K562 (cell line): ENCODE results near the gene CEMP1. TPM values are rescaled to one million over a fixed set of nuclear protein-coding genes. Genes with fewer than 3 reads are reported as not detected.

Experiments
- CHD1 ChIP-seq: fragments of 200-600 bp; sonication (generic); IDR thresholded peaks from one replicate; pipeline ENCODE4 v1.6.1; 2012; ENCODE audit warnings: mild to moderate bottlenecking, moderate library complexity, low read length, inconsistent platforms
- HDAC1 ChIP-seq, 2 experiments: fragments of 450-650 bp; IDR thresholded peaks; 2 replicates each; pipeline ENCODE4 v1.6.1; 2016 to 2017; ENCODE audit warnings: inconsistent platforms in 1 of 2, mild to moderate bottlenecking in 1 of 2, moderate library complexity in 1 of 2
- HNRNPK ChIP-seq: fragments of 200-400 bp; formaldehyde crosslinking; IDR thresholded peaks from one replicate; pipeline ENCODE4 v1.6.1; 2018; ENCODE audit warnings: mild to moderate bottlenecking, low read depth, low read length; ENCODE audit not compliant: poor library complexity, severe bottlenecking
- JUN ChIP-seq, 2 experiments: sonication (generic) in 1 of 2; formaldehyde crosslinking in 1 of 2; IDR thresholded peaks; 2 replicates each; pipeline versions ENCODE4 v1.6.1 to v1.8.0; 2012 to 2022; ENCODE audit warnings: borderline replicate concordance in 2 of 2, mild to moderate bottlenecking in 2 of 2, improper control_type of control experiment in 1 of 2, low read depth in 1 of 2, low read length in 1 of 2, missing genetic modification reagents in 1 of 2
- KAT7 ChIP-seq: sonication (generic); formaldehyde crosslinking; IDR thresholded peaks from 2 replicates; pipeline ENCODE4 v1.8.0; 2022; ENCODE audit warnings: missing genetic modification reagents, mild to moderate bottlenecking, borderline replicate concordance
- SAP30 ChIP-seq: fragments of 200-600 bp; sonication (generic); IDR thresholded peaks from 2 replicates; pipeline ENCODE4 v1.6.1; 2012; ENCODE audit warnings: borderline replicate concordance, low read depth, mild to moderate bottlenecking, moderate library complexity, low read length, control low read depth, inconsistent platforms; ENCODE audit not compliant: insufficient read depth, poor library complexity, severe bottlenecking
- SIN3A ChIP-seq, 2 experiments: fragments of 150-350 bp in 1 of 2; IDR thresholded peaks; 2 replicates each; pipeline ENCODE4 v1.6.1; 2011 to 2016; ENCODE audit warnings: borderline replicate concordance in 2 of 2, low read depth in 2 of 2, low read length in 2 of 2, mild to moderate bottlenecking in 2 of 2, moderate library complexity in 2 of 2; ENCODE audit not compliant: control insufficient read depth in 1 of 2
- SOX6 ChIP-seq: fragments of 450-650 bp; IDR thresholded peaks from 2 replicates; pipeline ENCODE4 v1.6.1; 2014; ENCODE audit warnings: mild to moderate bottlenecking
- TOE1 ChIP-seq, 2 experiments: fragments of 450-650 bp in 1 of 2; sonication (generic) in 1 of 2; formaldehyde crosslinking in 1 of 2; IDR thresholded peaks; 2 replicates each; pipeline versions ENCODE4 v1.7.1 to v1.8.0; 2016 to 2022; ENCODE audit warnings: borderline replicate concordance in 2 of 2, mild to moderate bottlenecking in 2 of 2, antibody characterized with exemption in 1 of 2, inconsistent platforms in 1 of 2, low read depth in 1 of 2, missing genetic modification reagents in 1 of 2, moderate library complexity in 1 of 2
- TRIM28 ChIP-seq: fragments of 450-650 bp; IDR thresholded peaks from 2 replicates; pipeline ENCODE4 v1.6.1; 2017
- YY1 ChIP-seq, 3 experiments: IDR thresholded peaks; 2 replicates each; pipeline ENCODE4 v1.6.1; 2011; ENCODE audit warnings: low read length in 2 of 3, mild to moderate bottlenecking in 2 of 3, moderate library complexity in 2 of 3, borderline replicate concordance in 1 of 3, control low read depth in 1 of 3, low read depth in 1 of 3; ENCODE audit not compliant: insufficient read depth in 3 of 3, insufficient replicate concordance in 2 of 3, control insufficient read depth in 1 of 3, insufficient read length in 1 of 3; ENCODE audit errors: extremely low read depth in 1 of 3
- ZBTB7A ChIP-seq: IDR thresholded peaks from 2 replicates; pipeline ENCODE4 v1.6.1; 2011; ENCODE audit warnings: low read depth, mild to moderate bottlenecking, low read length, moderate library complexity, borderline replicate concordance; ENCODE audit not compliant: control insufficient read depth
- polyA plus RNA-seq, 8 experiments: library from polyadenylated mRNA; depleted of rRNA in 4 of 8; stranded (reverse) in 5 of 8; unstranded in 3 of 8; fragments of >200 nt; fragmentation: Nextera tagmentation in 2 of 8; fragmentation: Illumina TruSeq in 1 of 8; extraction: Ambion mirVana in 2 of 8; extraction: Trizol in 1 of 8; gene quantifications; 2 replicates each; pipeline versions ENCODE4 v1.2.1 to v1.2.3, GENCODE V29; 2011 to 2014; ENCODE audit warnings: inconsistent platforms in 1 of 8, missing spikeins in 1 of 8
- total RNA-seq, 7 experiments: library from RNA; depleted of rRNA in 6 of 7; stranded (reverse); fragments of >200 nt in 6 of 7; fragmentation: Illumina TruSeq in 2 of 7; extraction: Trizol in 2 of 7; gene quantifications; 2 replicates each; pipeline versions ENCODE4 v1.2.1 to v1.2.3, GENCODE V29; 2011 to 2021; ENCODE audit warnings: low replicate concordance in 1 of 7
- TF ChIP-seq, protein P1 (sequence below), 2 experiments: fragments of 450-650 bp; IDR thresholded peaks; 2 replicates each; pipeline ENCODE4 v1.6.1; 2016
- TF ChIP-seq, protein P2 (sequence below): fragments of 250-450 bp; sonication (Bioruptor Pico); IDR thresholded peaks from 2 replicates; pipeline ENCODE4 v1.9.0; 2021; ENCODE audit warnings: mild to moderate bottlenecking, inconsistent platforms
- TF ChIP-seq, protein P3 (sequence below): fragments of 250-450 bp; sonication (Bioruptor Pico); IDR thresholded peaks from 2 replicates; pipeline ENCODE4 v1.8.0; 2022; ENCODE audit warnings: moderate library complexity, mild to moderate bottlenecking, inconsistent platforms
- TF ChIP-seq, protein P4 (sequence below): IDR thresholded peaks from 3 replicates; pipeline ENCODE4 v1.6.1; 2011; ENCODE audit warnings: borderline replicate concordance, mild to moderate bottlenecking; ENCODE audit not compliant: insufficient read length, insufficient read depth

CEMP1 gene
- total and polyA plus RNA-seq, 9 of the 15 experiments (the other 6 are each of a cell fraction or from before 2014, with no cell fraction given): 0.05 to 0.45 TPM; not detected in 7

DNA sequence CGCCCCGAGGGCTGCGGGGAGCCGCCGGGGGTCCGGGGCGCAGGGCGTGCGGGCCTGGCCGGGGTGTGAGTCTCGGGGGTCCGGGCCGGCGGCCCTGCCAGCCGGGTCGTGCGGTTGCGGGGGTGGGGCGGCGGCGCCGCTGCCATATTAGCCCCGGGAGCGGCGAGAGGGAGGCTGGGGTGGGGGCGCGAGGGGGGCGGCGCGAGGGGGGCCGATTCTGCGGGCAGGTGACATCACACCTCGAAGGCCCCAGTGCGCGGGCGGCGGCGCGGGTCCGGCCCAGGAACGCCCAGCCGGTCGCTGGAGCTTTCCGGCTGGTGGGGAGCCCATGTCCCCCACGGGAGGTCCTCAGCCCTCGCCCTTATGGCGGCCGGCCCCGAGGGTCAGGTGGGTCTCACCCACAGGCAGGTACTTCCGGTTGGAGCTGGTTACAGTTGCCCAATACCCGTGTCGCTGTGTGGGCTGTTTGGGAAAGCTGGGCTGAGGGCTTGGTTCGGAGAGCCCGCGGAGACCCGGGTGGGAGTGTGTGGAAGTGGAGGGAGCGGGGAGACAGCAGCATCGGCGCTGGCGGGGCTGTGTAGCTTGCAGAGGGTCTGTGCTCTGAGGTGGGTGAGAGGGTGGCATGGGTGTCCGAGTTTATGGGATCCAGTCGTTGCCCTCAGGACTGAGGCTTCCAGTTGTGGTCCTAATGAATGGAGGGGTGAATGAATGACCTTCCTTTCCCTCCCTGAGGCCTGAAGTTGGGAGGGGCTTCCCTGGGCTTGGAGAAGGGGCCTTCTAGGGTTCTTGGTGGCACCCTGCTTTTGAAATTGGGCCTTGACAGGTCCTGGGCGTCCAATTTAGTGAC is 16.7 kb downstream of the CEMP1 start (continued):
- TF ChIP-seq, protein P1, sequence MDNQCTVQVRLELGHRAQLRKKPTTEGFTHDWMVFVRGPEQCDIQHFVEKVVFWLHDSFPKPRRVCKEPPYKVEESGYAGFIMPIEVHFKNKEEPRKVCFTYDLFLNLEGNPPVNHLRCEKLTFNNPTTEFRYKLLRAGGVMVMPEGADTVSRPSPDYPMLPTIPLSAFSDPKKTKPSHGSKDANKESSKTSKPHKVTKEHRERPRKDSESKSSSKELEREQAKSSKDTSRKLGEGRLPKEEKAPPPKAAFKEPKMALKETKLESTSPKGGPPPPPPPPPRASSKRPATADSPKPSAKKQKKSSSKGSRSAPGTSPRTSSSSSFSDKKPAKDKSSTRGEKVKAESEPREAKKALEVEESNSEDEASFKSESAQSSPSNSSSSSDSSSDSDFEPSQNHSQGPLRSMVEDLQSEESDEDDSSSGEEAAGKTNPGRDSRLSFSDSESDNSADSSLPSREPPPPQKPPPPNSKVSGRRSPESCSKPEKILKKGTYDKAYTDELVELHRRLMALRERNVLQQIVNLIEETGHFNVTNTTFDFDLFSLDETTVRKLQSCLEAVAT (IDR thresholded peaks at IDR 0.05): peak in 1 of 2 experiments; percentile 34; a peak in 1 of 4 replicates
- TF ChIP-seq SIN3A (IDR thresholded peaks at IDR 0.05; ENCODE audit: borderline replicate concordance in 2 of 2, control insufficient read depth in 1 of 2, low read depth in 2 of 2, low read length in 2 of 2): peak in 1 of 2 experiments; percentile 35; a peak in 1 of 4 replicates
- TF ChIP-seq HDAC1 (IDR thresholded peaks at IDR 0.05): peak in 1 of 2 experiments; percentile 14; a peak in 1 of 4 replicates
- no peak for TF ChIP-seq TRIM28
- TF ChIP-seq, protein P2, sequence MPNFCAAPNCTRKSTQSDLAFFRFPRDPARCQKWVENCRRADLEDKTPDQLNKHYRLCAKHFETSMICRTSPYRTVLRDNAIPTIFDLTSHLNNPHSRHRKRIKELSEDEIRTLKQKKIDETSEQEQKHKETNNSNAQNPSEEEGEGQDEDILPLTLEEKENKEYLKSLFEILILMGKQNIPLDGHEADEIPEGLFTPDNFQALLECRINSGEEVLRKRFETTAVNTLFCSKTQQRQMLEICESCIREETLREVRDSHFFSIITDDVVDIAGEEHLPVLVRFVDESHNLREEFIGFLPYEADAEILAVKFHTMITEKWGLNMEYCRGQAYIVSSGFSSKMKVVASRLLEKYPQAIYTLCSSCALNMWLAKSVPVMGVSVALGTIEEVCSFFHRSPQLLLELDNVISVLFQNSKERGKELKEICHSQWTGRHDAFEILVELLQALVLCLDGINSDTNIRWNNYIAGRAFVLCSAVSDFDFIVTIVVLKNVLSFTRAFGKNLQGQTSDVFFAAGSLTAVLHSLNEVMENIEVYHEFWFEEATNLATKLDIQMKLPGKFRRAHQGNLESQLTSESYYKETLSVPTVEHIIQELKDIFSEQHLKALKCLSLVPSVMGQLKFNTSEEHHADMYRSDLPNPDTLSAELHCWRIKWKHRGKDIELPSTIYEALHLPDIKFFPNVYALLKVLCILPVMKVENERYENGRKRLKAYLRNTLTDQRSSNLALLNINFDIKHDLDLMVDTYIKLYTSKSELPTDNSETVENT: no peak
- TF ChIP-seq, protein P3, sequence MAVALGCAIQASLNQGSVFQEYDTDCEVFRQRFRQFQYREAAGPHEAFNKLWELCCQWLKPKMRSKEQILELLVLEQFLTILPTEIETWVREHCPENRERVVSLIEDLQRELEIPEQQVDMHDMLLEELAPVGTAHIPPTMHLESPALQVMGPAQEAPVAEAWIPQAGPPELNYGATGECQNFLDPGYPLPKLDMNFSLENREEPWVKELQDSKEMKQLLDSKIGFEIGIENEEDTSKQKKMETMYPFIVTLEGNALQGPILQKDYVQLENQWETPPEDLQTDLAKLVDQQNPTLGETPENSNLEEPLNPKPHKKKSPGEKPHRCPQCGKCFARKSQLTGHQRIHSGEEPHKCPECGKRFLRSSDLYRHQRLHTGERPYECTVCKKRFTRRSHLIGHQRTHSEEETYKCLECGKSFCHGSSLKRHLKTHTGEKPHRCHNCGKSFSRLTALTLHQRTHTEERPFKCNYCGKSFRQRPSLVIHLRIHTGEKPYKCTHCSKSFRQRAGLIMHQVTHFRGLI (CRISPR knock-in tag): no peak
- peak; percentile 67 for TF ChIP-seq SAP30
- TF ChIP-seq ZBTB7A: peak; percentile 59; the same call in 1 of the 2 replicates
- peak; percentile 44 for TF ChIP-seq CHD1
- no peak for TF ChIP-seq HNRNPK
- no peak for TF ChIP-seq TOE1 (IDR thresholded peaks at IDR 0.05; ENCODE audit: borderline replicate concordance)
- no peak for TF ChIP-seq TOE1 (CRISPR knock-in tag; IDR thresholded peaks at IDR 0.05; ENCODE audit: borderline replicate concordance, low read depth)
- TF ChIP-seq YY1 (IDR thresholded peaks at IDR 0.05; ENCODE audit: borderline replicate concordance in 1 of 3, control insufficient read depth in 1 of 3, extremely low read depth in 1 of 3, insufficient read depth in 3 of 3, insufficient read length in 1 of 3, insufficient replicate concordance in 2 of 3, low read depth in 1 of 3, low read length in 2 of 3): peak in 1 of 3 experiments; percentile 22
- TF ChIP-seq KAT7 (CRISPR knock-in tag): peak; percentile 47; the same call in 1 of the 2 replicates
- no peak for TF ChIP-seq JUN (IDR thresholded peaks at IDR 0.05; ENCODE audit: borderline replicate concordance, low read depth, low read length)
- TF ChIP-seq JUN (CRISPR knock-in tag; IDR thresholded peaks at IDR 0.05; ENCODE audit: borderline replicate concordance): no peak
- no peak for TF ChIP-seq SOX6
- TF ChIP-seq, protein P4, sequence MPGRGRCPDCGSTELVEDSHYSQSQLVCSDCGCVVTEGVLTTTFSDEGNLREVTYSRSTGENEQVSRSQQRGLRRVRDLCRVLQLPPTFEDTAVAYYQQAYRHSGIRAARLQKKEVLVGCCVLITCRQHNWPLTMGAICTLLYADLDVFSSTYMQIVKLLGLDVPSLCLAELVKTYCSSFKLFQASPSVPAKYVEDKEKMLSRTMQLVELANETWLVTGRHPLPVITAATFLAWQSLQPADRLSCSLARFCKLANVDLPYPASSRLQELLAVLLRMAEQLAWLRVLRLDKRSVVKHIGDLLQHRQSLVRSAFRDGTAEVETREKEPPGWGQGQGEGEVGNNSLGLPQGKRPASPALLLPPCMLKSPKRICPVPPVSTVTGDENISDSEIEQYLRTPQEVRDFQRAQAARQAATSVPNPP: no peak
